Kidney (tissue), 14 donors: ENCODE results near the gene RIPPLY3. TPM values are rescaled to one million over a fixed set of nuclear protein-coding genes. Genes with fewer than 3 reads are reported as not detected.
"Not testable (repeated sequence)": the region's sequence is repeated elsewhere in the genome, so short reads cannot be mapped to it uniquely, and the experiment has no call there.

Experiments used
- DNase-seq, 5 donors: peaks; one replicate each; pipeline ENCODE4 v3.0.0-alpha.2; 2013 to 2020
- FAIRE-seq: peaks from 2 replicates; lab custom pipeline; 2012; peaks lifted over from hg19 to GRCh38; lab: Jason Lieb, UNC
- H3K27ac ChIP-seq, 2 donors: one replicate each; pipeline ENCODE4 v1.7.0; 2013; ENCODE audit warnings: low read depth in 2 of 2, low read length in 2 of 2, inconsistent platforms in 1 of 2
- H3K27me3 ChIP-seq: one replicate; pipeline ENCODE4 v1.7.1; 2013; ENCODE audit warnings: low read length, inconsistent platforms; ENCODE audit not compliant: control insufficient read depth, insufficient read depth
- H3K36me3 ChIP-seq, 3 donors: one replicate each; pipeline versions ENCODE4 v1.7.0 to v1.7.1; 2013; ENCODE audit warnings: low read length in 3 of 3, control low read depth in 1 of 3, inconsistent platforms in 1 of 3; ENCODE audit not compliant: insufficient read depth in 3 of 3, control insufficient read depth in 2 of 3
- H3K4me1 ChIP-seq, 3 donors: one replicate each; pipeline versions ENCODE4 v1.7.0 to v1.7.1; 2013; ENCODE audit warnings: low read length in 3 of 3, inconsistent platforms in 1 of 3, low read depth in 1 of 3; ENCODE audit not compliant: control insufficient read depth in 2 of 3, insufficient read depth in 2 of 3
- H3K4me3 ChIP-seq, 3 donors: one replicate each; pipeline versions ENCODE4 v1.7.0 to v1.8.1; 2013; ENCODE audit warnings: low read length in 3 of 3, control low read depth in 1 of 3, inconsistent platforms in 1 of 3
- H3K9ac ChIP-seq, 3 donors: one replicate each; pipeline versions ENCODE4 v1.7.0 to v1.7.1; 2013; ENCODE audit warnings: low read length in 3 of 3, control low read depth in 1 of 3, inconsistent platforms in 1 of 3
- H3K9me3 ChIP-seq, 3 donors: one replicate each; pipeline versions ENCODE4 v1.7.0 to v1.7.1; 2013; ENCODE audit warnings: low read length in 3 of 3, control low read depth in 1 of 3, inconsistent platforms in 1 of 3; ENCODE audit not compliant: control insufficient read depth in 2 of 3, insufficient read depth in 1 of 3
- CTCF ChIP-seq: IDR thresholded peaks from 3 replicates; pipeline ENCODE4 v1.5.1; 2012; ENCODE audit warnings: mild to moderate bottlenecking, moderate library complexity, borderline replicate concordance; ENCODE audit not compliant: insufficient read depth; ENCODE audit errors: extremely low read depth
- intact Hi-C: fragments of 100-400 bp; cut with DNase I; formaldehyde crosslinking; loops from one replicate; pipeline ENCODE4 v1.11.1; 2022
- polyA plus RNA-seq: library from polyadenylated mRNA; stranded (reverse); fragments of 350-450 nt; fragmentation: Illumina TruSeq; extraction: RNeasy Lipid Tissue Mini Kit (QIAGEN cat#74804); gene quantifications from one replicate; pipeline ENCODE4 v1.2.3, GENCODE V29; 2014; ENCODE audit warnings: low read depth, low replicate concordance; ENCODE audit not compliant: insufficient read depth
- total RNA-seq: library from RNA; stranded (reverse); fragmentation: NEBNext Ultra II Directional; extraction: Animal tissue kit (Norgen Biotek cat#: 25700); gene quantifications from one replicate; pipeline ENCODE4 v1.2.1, GENCODE V29; 2021
- donor health status: control.
- donor health status: control.
- donor health status: control.
- donor health status: control.
- donor health status: control.
- donor health status: DM: yes; HTN: yes; CAD: no.
- donor health status: Normal renal cell carcinoma (clear cell type).

The RIPPLY3 gene
- total and polyA plus RNA-seq, 2 donors from 2014 or later = 0.26 to 0.31 TPM

GRCh38 chr21:37032293-37032692, 25.8 kb downstream of the RIPPLY3 start:
- no peak overlapping the region for H3K4me3 ChIP-seq
- intact Hi-C loops = no loop called here
- DNase-seq = no peak
- H3K36me3 ChIP-seq = no peaks in the 10 kb centered on the region
- no peaks in the 10 kb centered on the region for H3K27me3 ChIP-seq
- H3K9ac ChIP-seq = no peak overlapping the region
- no peak overlapping the region for H3K27ac ChIP-seq
- FAIRE-seq = no peak
- no peaks in the 10 kb centered on the region for H3K4me1 ChIP-seq
- H3K9me3 ChIP-seq = no peaks in the 10 kb centered on the region
- TF ChIP-seq CTCF = no peak

GRCh38 chr21:37032877-37033471, 26.5 kb downstream of the RIPPLY3 start:
- FAIRE-seq (no peak), DNase-seq (no peak)
- Histone ChIP-seq H3K36me3 (no peaks in the 10 kb centered on the region), H3K9me3 (no peaks in the 10 kb centered on the region), H3K27me3 (no peaks in the 10 kb centered on the region), H3K4me3 (no peak overlapping the region), H3K27ac (no peak overlapping the region), H3K4me1 (no peaks in the 10 kb centered on the region), H3K9ac (no peak overlapping the region)
- no peak for TF ChIP-seq CTCF
- intact Hi-C loops = no loop called here

- intact Hi-C loops, FAIRE-seq: not testable (repeated sequence)
Observed at GRCh38 chr21:37034394-37034793, 27.9 kb downstream of the RIPPLY3 start.

GRCh38 chr21:37036177-37036576, 29.7 kb downstream of the RIPPLY3 start:
- Histone ChIP-seq H3K9ac (no peak overlapping the region), H3K4me1 (no peaks in the 10 kb centered on the region), H3K4me3 (no peak overlapping the region), H3K27ac (no peak overlapping the region), H3K27me3 (no peaks in the 10 kb centered on the region), H3K36me3 (no peaks in the 10 kb centered on the region), H3K9me3 (no peaks in the 10 kb centered on the region)
- DNase-seq (no peak), FAIRE-seq (no peak)
- TF ChIP-seq CTCF = no peak
- intact Hi-C loops = no loop called here

More at GRCh38 chr21:37034394-37034793, 27.9 kb downstream of the RIPPLY3 start:
- not testable (repeated sequence) for DNase-seq, H3K4me1 ChIP-seq, H3K27ac ChIP-seq, H3K9ac ChIP-seq, H3K36me3 ChIP-seq, H3K9me3 ChIP-seq, H3K4me3 ChIP-seq, H3K27me3 ChIP-seq
